ENCODE measurements around the gene WNT10A.

DNA sequence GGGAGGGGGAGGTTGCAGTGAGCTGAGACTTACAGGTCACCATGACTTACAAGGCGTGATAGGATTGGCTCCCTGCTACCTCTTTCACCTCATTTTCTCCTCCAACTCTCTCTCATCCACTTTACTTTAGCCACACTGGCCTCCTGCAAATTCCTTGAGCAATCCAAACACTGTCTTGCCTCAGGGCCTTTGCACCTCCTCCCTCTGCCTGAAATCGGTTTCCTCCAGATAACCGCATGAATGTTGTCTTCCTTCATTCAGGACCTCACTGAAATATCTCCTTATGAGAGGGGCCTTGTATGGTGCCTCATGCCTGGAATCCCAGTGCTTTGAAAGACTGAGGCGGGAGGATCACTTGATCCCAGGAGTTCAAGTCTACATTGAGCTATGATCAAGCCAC is 21.8 kb downstream of the WNT10A start:
- TF ChIP-seq CTCF (IDR thresholded peaks at IDR 0.05) (no peak), POLR2A (IDR thresholded peaks at IDR 0.05) (no peak)
